ENCODE measurements around the gene PRR18. TPM values are rescaled to one million over a fixed set of nuclear protein-coding genes. Genes with fewer than 3 reads are reported as not detected.

Gene PRR18
- total and polyA plus RNA-seq, 2 of the 8 experiments (the other 6 are each of a cell fraction or from before 2014, with no cell fraction given) = 0.08 to 0.19 TPM

GRCh38 chr6:166274739-166275370, 33.3 kb downstream of the PRR18 start:
- H2BK20ac ChIP-seq (ENCODE audit: low read length) = no peak overlapping the region
- no peak overlapping the region for H2BK5ac ChIP-seq (ENCODE audit: low read depth, low read length)
- no peak overlapping the region for H4K8ac ChIP-seq (ENCODE audit: extremely low read depth, insufficient read depth, low read length)
- H4K20me1 ChIP-seq (replicated peaks in 1 of 2; ENCODE audit: control insufficient read depth in 1 of 2, insufficient read depth in 2 of 2, low read length in 2 of 2) = peaks cover 0 to 3% of the 10 kb centered on the region in 2 experiments
- no peak overlapping the region for H4K5ac ChIP-seq (ENCODE audit: insufficient read length, low read depth, low read length)
- POLR2A ChIA-PET (ENCODE audit: partially characterized antibody) = no interaction called here
- no peaks in the 10 kb centered on the region for H3K36me3 ChIP-seq (ENCODE audit: control insufficient read depth in 2 of 4, insufficient read depth in 4 of 4, low read length in 3 of 4)
- H3K4me2 ChIP-seq (ENCODE audit: insufficient read depth in 1 of 2, low read depth in 2 of 2, low read length in 2 of 2) = no peak overlapping the region
- H3K27me3 ChIP-seq (replicated peaks in 1 of 4; ENCODE audit: control insufficient read depth in 3 of 4, extremely low read depth in 1 of 4, insufficient read depth in 3 of 4, low read length in 3 of 4) = peaks cover 0 to 8% (median 2%) of the 10 kb centered on the region in 4 experiments; a peak in 3 of 7 replicates
- no peak overlapping the region for H3K14ac ChIP-seq (ENCODE audit: insufficient read length)
- no peaks in the 10 kb centered on the region for H3K23me2 ChIP-seq (ENCODE audit: low read depth, low read length)
- H3K9me3 ChIP-seq (ENCODE audit: insufficient read depth in 2 of 2, low read depth in 1 of 2, low read length in 1 of 2) = no peaks in the 10 kb centered on the region
- H3K18ac ChIP-seq (ENCODE audit: extremely low read depth, low read length) = no peak overlapping the region
- H2BK12ac ChIP-seq (ENCODE audit: low read depth, low read length) = no peak overlapping the region
- H2BK15ac ChIP-seq (ENCODE audit: low read length) = no peak overlapping the region
- H3K4me3 ChIP-seq (ENCODE audit: extremely low read depth in 1 of 4, insufficient read depth in 2 of 4, low read depth in 3 of 4, low read length in 4 of 4) = no peak overlapping the region
- H3K23ac ChIP-seq (ENCODE audit: insufficient read length) = no peak overlapping the region
- DNase-seq (ENCODE audit: low read depth in 1 of 2, low spot score in 2 of 2) (no peak), FAIRE-seq (no peak)
- no peaks in the 10 kb centered on the region for H3K79me1 ChIP-seq (ENCODE audit: low read depth, low read length)
- no peak overlapping the region for H2BK120ac ChIP-seq (replicated peaks; ENCODE audit: low read depth, low read length)
- no peak overlapping the region for H4K91ac ChIP-seq (replicated peaks; ENCODE audit: insufficient read length, low read length)
- H2AK5ac ChIP-seq (ENCODE audit: low read depth, low read length) = no peak overlapping the region
- CTCF ChIA-PET (ENCODE audit: partially characterized antibody) = interaction anchor here (0.6 to 5.1 kb wide), 11 partner anchors 9 to 438 kb away, joined by 3 to 64 read pairs (median 3); no protein-coding TSS in a partner anchor
- no peak overlapping the region for H3K56ac ChIP-seq (replicated peaks; ENCODE audit: insufficient read length, low read depth, low read length)
- no peaks in the 10 kb centered on the region; a peak in 1 of 4 replicates for H3K79me2 ChIP-seq (ENCODE audit: control insufficient read depth in 1 of 2, insufficient read depth in 2 of 2, low read length in 2 of 2)
- no peak overlapping the region for H3K4ac ChIP-seq (replicated peaks; ENCODE audit: insufficient read length, low read depth, low read length)
- no peak overlapping the region for H3K9ac ChIP-seq (replicated peaks in 1 of 4; ENCODE audit: extremely low read depth in 1 of 4, low read depth in 3 of 4, low read length in 3 of 4)
- no peaks in the 10 kb centered on the region for H3K4me1 ChIP-seq (replicated peaks in 1 of 4; ENCODE audit: control insufficient read depth in 3 of 4, insufficient read depth in 4 of 4, low read length in 3 of 4)
- WGBS, 2 experiments (ENCODE audit: extremely low coverage in 1 of 2, insufficient coverage in 1 of 2, insufficient read length in 1 of 2, insufficient replicate concordance in 2 of 2, low coverage in 1 of 2, low lambda C conversion rate in 2 of 2, missing lambda C conversion rate in 1 of 2) = 81% methylated on average over 12 of the region's 13 CpGs; no CpG with 5 or more reads in 1 of the 2 experiments
- H3K27ac ChIP-seq (ENCODE audit: low read depth, low read length) = no peak overlapping the region
- H2AFZ ChIP-seq (ENCODE audit: low read length) = no peak overlapping the region
- TF ChIP-seq SIRT6 (IDR thresholded peaks at IDR 0.05; ENCODE audit: low read length) = no peak
- no peak for TF ChIP-seq CEBPB (IDR thresholded peaks at IDR 0.05; ENCODE audit: low read depth, low read length)
- no peak for TF ChIP-seq ASH2L (IDR thresholded peaks at IDR 0.05; ENCODE audit: low read length)
- no peak for TF ChIP-seq CHD1 (IDR thresholded peaks at IDR 0.05; ENCODE audit: low read depth, low read length)
- no peak for TF ChIP-seq ATF2 (IDR thresholded peaks at IDR 0.05; ENCODE audit: low read length)
- no peak for TF ChIP-seq TBP (IDR thresholded peaks at IDR 0.05; ENCODE audit: low read depth, low read length)
- TF ChIP-seq EP300 (IDR thresholded peaks at IDR 0.05; ENCODE audit: borderline replicate concordance in 1 of 2, low read depth in 2 of 2, low read length in 2 of 2) = no peak
- TF ChIP-seq POU5F1 (IDR thresholded peaks at IDR 0.05; ENCODE audit: low read depth, low read length) = no peak
- no peak for TF ChIP-seq PHF8 (conservative IDR thresholded peaks at IDR 0.05; ENCODE audit: low read depth, low read length)
- no peak for TF ChIP-seq CHD2 (IDR thresholded peaks at IDR 0.05; ENCODE audit: low read length)
- TF ChIP-seq RFX5 (IDR thresholded peaks at IDR 0.05; ENCODE audit: borderline replicate concordance, low read depth, low read length) = no peak
- TF ChIP-seq NANOG (IDR thresholded peaks at IDR 0.05; ENCODE audit: insufficient read depth, low read depth, low read length, poor library complexity, severe bottlenecking) = no peak
- TF ChIP-seq SP1 (IDR thresholded peaks at IDR 0.05; ENCODE audit: low read depth, low read length) = no peak

Measured in H1 (cell line).